ENCODE data around the gene CCNG1.

- no peak for TF ChIP-seq PBX3 (IDR thresholded peaks at IDR 0.05)
- TF ChIP-seq RAD21 (conservative IDR thresholded peaks at IDR 0.05 in 1 of 2, IDR thresholded peaks at IDR 0.05 in 1 of 2), result no peak
- no peak for TF ChIP-seq CTCF (IDR thresholded peaks at IDR 0.05)
- TF ChIP-seq HOXB13 (CRISPR knock-in tag; IDR thresholded peaks at IDR 0.05; ENCODE audit: low read depth), result no peak
- TF ChIP-seq POLR2A (IDR thresholded peaks at IDR 0.05; ENCODE audit: low read length), result no peak
- peak; percentile 28 for TF ChIP-seq MAFK (IDR thresholded peaks at IDR 0.05; ENCODE audit: partially characterized antibody)
- no peak for TF ChIP-seq REST (IDR thresholded peaks at IDR 0.05)
- no peak for TF ChIP-seq JUNB (IDR thresholded peaks at IDR 0.05)
- TF ChIP-seq KDM1A (IDR thresholded peaks at IDR 0.05; ENCODE audit: low read depth), result no peak
- no peak for TF ChIP-seq MYC (IDR thresholded peaks at IDR 0.05; ENCODE audit: borderline replicate concordance, low read length)
- no peak for TF ChIP-seq MAX (IDR thresholded peaks at IDR 0.05)
These were observed 18.7 kb downstream of the CCNG1 start for GRCh38 chr5:163456029-163456589.
